ENCODE measurements around the gene JAM3. TPM values are rescaled to one million over a fixed set of nuclear protein-coding genes. Genes with fewer than 3 reads are reported as not detected.
A peak's percentile ranks its signal among the peaks of the same experiment; 100 is the strongest.

The JAM3 gene
- total RNA-seq, 1 donor from 2014 or later = 68.1 TPM

- H3K4me1 Mint-ChIP-seq = peaks cover 35% of the 10 kb centered on the region
- Histone ChIP-seq H3F3A (ENCODE audit: low read depth) (peaks cover 3% of the 10 kb centered on the region), H3K4me2 (peak overlapping the region; percentile 82), H3K27ac (no peak overlapping the region), H3K27me3 (peaks cover 34% of the 10 kb centered on the region), H3K36me3 (no peaks in the 10 kb centered on the region), H3K4me3 (no peak overlapping the region), H3K79me2 (ENCODE audit: low read depth) (peaks cover 6% of the 10 kb centered on the region), H2AFZ (replicated peaks) (no peak overlapping the region), H3K9me3 (ENCODE audit: low read depth) (no peaks in the 10 kb centered on the region), H3K4me1 (peaks cover 4% of the 10 kb centered on the region), H4K20me1 (ENCODE audit: low read depth) (peaks cover 34% of the 10 kb centered on the region), H3K9ac (no peak overlapping the region)
- peaks cover 28% of the 10 kb centered on the region for H3K36me3 Mint-ChIP-seq
- peaks cover 15% of the 10 kb centered on the region for H3K9me3 Mint-ChIP-seq
- no peak overlapping the region for H3K27ac Mint-ChIP-seq
- H3K27me3 Mint-ChIP-seq (ENCODE audit: insufficient read depth, low read depth) = peaks cover 2% of the 10 kb centered on the region
- peak overlapping the region; percentile 83 for H3K4me3 Mint-ChIP-seq
- TF ChIP-seq CTCF (IDR thresholded peaks at IDR 0.05) = no peak
- no peak for TF ChIP-seq EZH2 (IDR thresholded peaks at IDR 0.05)
- TF ChIP-seq EZH2phosphoT487 (IDR thresholded peaks at IDR 0.05) = no peak
- no peak for DNase-seq (ENCODE audit: low spot score)
Observed at GRCh38 chr11:134125507-134125906, 56.6 kb downstream of the JAM3 start.

GRCh38 chr11:134126217-134126822 is 57.4 kb downstream of the JAM3 start:
- Mint-ChIP-seq H3K36me3 (peaks cover 34% of the 10 kb centered on the region), H3K4me1 (peaks cover 29% of the 10 kb centered on the region), H3K9me3 (peaks cover 23% of the 10 kb centered on the region), H3K27me3 (ENCODE audit: insufficient read depth, low read depth) (peaks cover 2% of the 10 kb centered on the region), H3K27ac (no peak overlapping the region), H3K4me3 (peak overlapping the region; percentile 9)
- no peak for DNase-seq (ENCODE audit: low spot score)
- TF ChIP-seq EZH2phosphoT487 (IDR thresholded peaks at IDR 0.05) (no peak), CTCF (IDR thresholded peaks at IDR 0.05) (no peak), EZH2 (IDR thresholded peaks at IDR 0.05) (no peak)
- Histone ChIP-seq H3K79me2 (ENCODE audit: low read depth) (peaks cover 6% of the 10 kb centered on the region), H3K9ac (no peak overlapping the region), H3K4me2 (no peak overlapping the region), H3K27me3 (peaks cover 34% of the 10 kb centered on the region), H4K20me1 (ENCODE audit: low read depth) (peaks cover 34% of the 10 kb centered on the region), H3K36me3 (no peaks in the 10 kb centered on the region), H3K4me1 (peaks cover 4% of the 10 kb centered on the region), H3K9me3 (ENCODE audit: low read depth) (no peaks in the 10 kb centered on the region), H3K27ac (no peak overlapping the region), H2AFZ (replicated peaks) (no peak overlapping the region), H3F3A (ENCODE audit: low read depth) (peaks cover 3% of the 10 kb centered on the region), H3K4me3 (no peak overlapping the region)

GRCh38 chr11:134131628-134132244 is 62.9 kb downstream of the JAM3 start:
- Histone ChIP-seq H3K79me2 (ENCODE audit: low read depth) (peaks cover 17% of the 10 kb centered on the region), H4K20me1 (ENCODE audit: low read depth) (peaks cover 3% of the 10 kb centered on the region), H3K4me3 (no peak overlapping the region), H3F3A (ENCODE audit: low read depth) (no peaks in the 10 kb centered on the region), H3K9me3 (ENCODE audit: low read depth) (peaks cover 5% of the 10 kb centered on the region), H3K4me1 (no peaks in the 10 kb centered on the region), H3K9ac (no peak overlapping the region), H3K27ac (no peak overlapping the region), H3K27me3 (no peaks in the 10 kb centered on the region), H3K4me2 (no peak overlapping the region), H2AFZ (replicated peaks) (no peak overlapping the region), H3K36me3 (peaks cover 2% of the 10 kb centered on the region)
- Mint-ChIP-seq H3K9me3 (peaks cover 64% of the 10 kb centered on the region), H3K27ac (no peak overlapping the region), H3K4me1 (peaks cover 3% of the 10 kb centered on the region), H3K36me3 (peaks cover 64% of the 10 kb centered on the region), H3K4me3 (no peak overlapping the region), H3K27me3 (ENCODE audit: insufficient read depth, low read depth) (no peaks in the 10 kb centered on the region)
- no peak for DNase-seq (ENCODE audit: low spot score)
- TF ChIP-seq CTCF (IDR thresholded peaks at IDR 0.05) = no peak
- TF ChIP-seq EZH2 (IDR thresholded peaks at IDR 0.05) = no peak
- TF ChIP-seq EZH2phosphoT487 (IDR thresholded peaks at IDR 0.05) = no peak
